ENCODE measurements around the gene ASMT. TPM values are rescaled to one million over a fixed set of nuclear protein-coding genes. Genes with fewer than 3 reads are reported as not detected.
"Not testable (repeated sequence)": the region's sequence is repeated elsewhere in the genome, so short reads cannot be mapped to it uniquely, and the experiment has no call there.

The ASMT gene
- total RNA-seq, 1 donor from 2014 or later: 0.30 TPM

DNA sequence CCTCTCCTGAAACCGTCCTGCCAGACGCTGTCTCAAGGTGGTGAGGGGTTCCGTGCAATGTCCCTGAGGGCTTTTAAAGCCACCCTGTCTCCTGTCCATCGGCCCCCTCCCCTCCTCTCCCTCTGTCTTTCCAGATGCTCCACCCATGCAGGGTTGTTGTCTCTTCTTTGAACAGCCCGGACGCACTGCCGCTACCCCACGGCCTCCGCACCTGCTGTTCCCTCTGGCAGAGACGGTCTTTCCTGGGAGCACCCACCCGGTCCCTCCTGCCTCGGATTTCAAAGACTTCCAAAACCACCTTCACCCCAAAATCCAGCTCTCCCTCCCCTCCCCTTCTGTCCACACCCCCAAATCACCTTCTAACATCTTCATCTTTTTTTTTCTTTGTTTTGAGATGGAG lies 4.1 kb upstream of the ASMT start:
- no peak for DNase-seq (ENCODE audit: low spot score)
- no peaks in the 10 kb centered on the region for H3K4me1 Mint-ChIP-seq (ENCODE audit: low read depth)
- no peaks in the 10 kb centered on the region for H3K9me3 Mint-ChIP-seq (ENCODE audit: low read depth)
- TF ChIP-seq, protein P1, sequence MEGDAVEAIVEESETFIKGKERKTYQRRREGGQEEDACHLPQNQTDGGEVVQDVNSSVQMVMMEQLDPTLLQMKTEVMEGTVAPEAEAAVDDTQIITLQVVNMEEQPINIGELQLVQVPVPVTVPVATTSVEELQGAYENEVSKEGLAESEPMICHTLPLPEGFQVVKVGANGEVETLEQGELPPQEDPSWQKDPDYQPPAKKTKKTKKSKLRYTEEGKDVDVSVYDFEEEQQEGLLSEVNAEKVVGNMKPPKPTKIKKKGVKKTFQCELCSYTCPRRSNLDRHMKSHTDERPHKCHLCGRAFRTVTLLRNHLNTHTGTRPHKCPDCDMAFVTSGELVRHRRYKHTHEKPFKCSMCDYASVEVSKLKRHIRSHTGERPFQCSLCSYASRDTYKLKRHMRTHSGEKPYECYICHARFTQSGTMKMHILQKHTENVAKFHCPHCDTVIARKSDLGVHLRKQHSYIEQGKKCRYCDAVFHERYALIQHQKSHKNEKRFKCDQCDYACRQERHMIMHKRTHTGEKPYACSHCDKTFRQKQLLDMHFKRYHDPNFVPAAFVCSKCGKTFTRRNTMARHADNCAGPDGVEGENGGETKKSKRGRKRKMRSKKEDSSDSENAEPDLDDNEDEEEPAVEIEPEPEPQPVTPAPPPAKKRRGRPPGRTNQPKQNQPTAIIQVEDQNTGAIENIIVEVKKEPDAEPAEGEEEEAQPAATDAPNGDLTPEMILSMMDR (IDR thresholded peaks at IDR 0.05): no peak
- no peak overlapping the region for H3K27ac Mint-ChIP-seq (ENCODE audit: unreplicated experiment)
- no peaks in the 10 kb centered on the region for H3K27me3 Mint-ChIP-seq (ENCODE audit: low read depth)
- no peaks in the 10 kb centered on the region for H3K36me3 Mint-ChIP-seq (ENCODE audit: low read depth)
- no peak overlapping the region for H3K4me3 Mint-ChIP-seq (ENCODE audit: unreplicated experiment)

DNA sequence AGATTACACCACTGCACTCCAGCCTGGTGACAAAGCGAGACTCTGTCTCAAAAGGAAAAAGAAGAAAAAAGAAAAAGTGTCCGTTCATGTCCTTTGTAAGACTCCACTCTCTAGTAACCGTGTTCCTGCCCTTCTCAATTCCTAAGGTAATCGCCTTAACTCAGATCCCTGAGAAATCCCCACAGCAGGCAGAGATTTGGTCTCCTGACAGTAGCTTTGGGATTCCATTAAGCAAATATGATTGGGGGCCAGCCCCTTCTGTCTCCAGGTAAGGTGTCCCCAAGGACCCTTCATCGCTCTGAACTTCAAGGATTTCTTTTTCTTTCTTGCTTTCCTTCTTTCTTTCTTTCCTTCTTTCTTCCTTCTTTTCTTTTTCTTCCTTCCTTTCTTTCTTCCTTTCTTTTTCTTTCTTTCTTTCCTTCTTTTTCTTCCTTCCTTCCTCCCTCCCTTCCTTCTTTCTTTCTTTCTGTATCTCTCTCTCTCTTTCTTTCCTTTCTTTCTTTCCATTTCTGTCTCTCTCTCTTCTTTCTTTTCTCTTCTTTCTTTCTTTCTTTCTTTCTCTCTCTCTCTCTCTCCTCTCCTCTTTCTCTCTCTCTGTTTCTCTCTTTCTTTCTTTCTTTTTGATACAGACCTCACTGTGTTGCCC lies 2.1 kb upstream of the ASMT start:
- H3K27ac Mint-ChIP-seq (ENCODE audit: unreplicated experiment): no peak overlapping the region
- H3K9me3 Mint-ChIP-seq (ENCODE audit: low read depth): no peaks in the 10 kb centered on the region
- no peak for DNase-seq (ENCODE audit: low spot score)
- TF ChIP-seq, protein P1 (IDR thresholded peaks at IDR 0.05): no peak
- H3K4me1 Mint-ChIP-seq (ENCODE audit: low read depth): no peaks in the 10 kb centered on the region
- no peaks in the 10 kb centered on the region for H3K27me3 Mint-ChIP-seq (ENCODE audit: low read depth)
- no peak overlapping the region for H3K4me3 Mint-ChIP-seq (ENCODE audit: unreplicated experiment)
- H3K36me3 Mint-ChIP-seq (ENCODE audit: low read depth): no peaks in the 10 kb centered on the region

DNA sequence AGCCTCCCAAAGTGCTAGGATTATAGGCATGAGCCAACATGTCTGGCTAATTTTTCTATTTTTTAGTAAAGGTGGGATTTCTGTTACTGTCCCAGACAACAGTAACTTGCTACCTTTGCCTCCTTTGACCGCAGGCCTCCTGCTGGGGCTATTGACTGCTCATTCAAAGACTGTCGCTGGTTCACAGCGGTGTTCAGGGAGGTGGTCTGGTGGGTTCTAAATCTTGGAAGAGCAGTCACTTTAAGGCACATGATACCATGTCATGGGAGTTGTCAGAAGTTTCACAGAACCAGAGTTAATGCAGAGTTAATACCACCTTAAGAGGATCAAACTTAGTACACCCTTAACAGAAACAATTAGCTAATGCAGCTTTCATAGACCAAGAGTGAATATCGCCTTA lies 3.8 kb downstream of the ASMT start:
- H3K27ac Mint-ChIP-seq (ENCODE audit: unreplicated experiment): no peak overlapping the region

GRCh38 chrX:1623691-1624090 lies 8.8 kb downstream of the ASMT start:
- Mint-ChIP-seq H3K4me1 (ENCODE audit: low read depth) (no peaks in the 10 kb centered on the region), H3K27ac (ENCODE audit: unreplicated experiment) (no peak overlapping the region)

More for the DNA sequence above, 3.8 kb downstream of the ASMT start:
- H3K27me3 Mint-ChIP-seq (ENCODE audit: low read depth): no peaks in the 10 kb centered on the region
- TF ChIP-seq, protein P1 (IDR thresholded peaks at IDR 0.05): no peak
- no peaks in the 10 kb centered on the region for H3K9me3 Mint-ChIP-seq (ENCODE audit: low read depth)
- no peaks in the 10 kb centered on the region for H3K36me3 Mint-ChIP-seq (ENCODE audit: low read depth)
- no peak overlapping the region for H3K4me3 Mint-ChIP-seq (ENCODE audit: unreplicated experiment)
- no peak for DNase-seq (ENCODE audit: low spot score)
- no peaks in the 10 kb centered on the region for H3K4me1 Mint-ChIP-seq (ENCODE audit: low read depth)

DNA sequence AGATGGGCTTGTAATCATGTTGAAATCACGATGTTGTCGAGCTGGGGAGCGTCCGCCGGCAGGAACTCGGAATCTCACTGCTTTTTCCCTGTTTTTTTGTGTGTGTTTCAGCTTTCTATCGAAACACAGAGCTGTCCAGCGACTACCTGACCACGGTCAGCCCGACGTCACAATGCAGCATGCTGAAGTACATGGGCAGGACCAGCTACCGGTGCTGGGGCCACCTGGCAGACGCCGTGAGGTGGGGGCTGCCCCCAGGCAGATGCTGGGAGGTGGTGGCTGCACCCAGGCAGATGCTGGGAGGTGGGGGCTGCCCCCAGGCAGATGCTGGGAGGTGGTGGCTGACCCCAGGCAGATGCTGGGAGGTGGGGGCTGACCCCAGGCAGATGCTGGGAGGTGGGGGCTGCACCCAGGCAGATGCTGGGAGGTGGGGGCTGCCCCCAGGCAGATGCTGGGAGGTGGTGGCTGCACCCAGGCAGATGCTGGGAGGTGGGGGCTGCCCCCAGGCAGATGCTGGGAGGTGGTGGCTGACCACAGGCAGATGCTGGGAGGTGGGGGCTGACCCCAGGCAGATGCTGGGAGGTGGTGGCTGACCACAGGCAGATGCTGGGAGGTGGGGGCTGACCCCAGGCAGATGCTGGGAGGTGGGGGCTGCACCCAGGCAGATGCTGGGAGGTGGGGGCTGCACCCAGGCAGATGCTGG lies 9.4 kb downstream of the ASMT start:
- not testable (repeated sequence) for H3K4me1 Mint-ChIP-seq (ENCODE audit: low read depth); H3K9me3 Mint-ChIP-seq (ENCODE audit: low read depth); H3K27me3 Mint-ChIP-seq (ENCODE audit: low read depth); DNase-seq (ENCODE audit: low spot score); H3K36me3 Mint-ChIP-seq (ENCODE audit: low read depth); H3K4me3 Mint-ChIP-seq (ENCODE audit: unreplicated experiment); H3K27ac Mint-ChIP-seq (ENCODE audit: unreplicated experiment)

More at GRCh38 chrX:1623691-1624090, 8.8 kb downstream of the ASMT start:
- Mint-ChIP-seq H3K4me3 (ENCODE audit: unreplicated experiment) (no peak overlapping the region), H3K36me3 (ENCODE audit: low read depth) (peaks cover 2% of the 10 kb centered on the region), H3K9me3 (ENCODE audit: low read depth) (no peaks in the 10 kb centered on the region), H3K27me3 (ENCODE audit: low read depth) (peaks cover 3% of the 10 kb centered on the region)
- TF ChIP-seq, protein P1 (IDR thresholded peaks at IDR 0.05): no peak
- no peak for DNase-seq (ENCODE audit: low spot score)

- not testable (repeated sequence) for H3K4me3 Mint-ChIP-seq (ENCODE audit: unreplicated experiment); H3K9me3 Mint-ChIP-seq (ENCODE audit: low read depth); H3K27ac Mint-ChIP-seq (ENCODE audit: unreplicated experiment); H3K4me1 Mint-ChIP-seq (ENCODE audit: low read depth); H3K36me3 Mint-ChIP-seq (ENCODE audit: low read depth); DNase-seq (ENCODE audit: low spot score)
- H3K27me3 Mint-ChIP-seq (ENCODE audit: low read depth): peaks cover 13% of the 10 kb centered on the region
These were observed 10.0 kb downstream of the ASMT start for GRCh38 chrX:1624861-1625215.
